Astrocyte (in vitro differentiated cells and primary cell): ENCODE measurements around the gene RASGEF1C. TPM values are rescaled to one million over a fixed set of nuclear protein-coding genes. Genes with fewer than 3 reads are reported as not detected.

Experiments
- DNase-seq: peaks from one replicate; pipeline ENCODE4 v3.0.0-alpha.2; 2010; ENCODE audit warnings: low read depth
- FAIRE-seq: peaks from 2 replicates; lab custom pipeline; 2011; peaks lifted over from hg19 to GRCh38; lab: Jason Lieb, UNC
- H2AFZ ChIP-seq: 2 replicates; pipeline ENCODE4 v1.6.0; 2012; ENCODE audit warnings: low read depth, low read length, inconsistent platforms
- H3K27ac ChIP-seq: 2 replicates; pipeline ENCODE4 v1.5.1; 2011; ENCODE audit warnings: low read depth, low read length, inconsistent platforms
- H3K27me3 ChIP-seq: 2 replicates; pipeline ENCODE4 v1.6.0; 2011; ENCODE audit warnings: low read length, inconsistent platforms; ENCODE audit not compliant: insufficient read depth
- H3K36me3 ChIP-seq: 2 replicates; pipeline ENCODE4 v1.5.1; 2011; ENCODE audit warnings: low read length, inconsistent platforms; ENCODE audit not compliant: insufficient read depth
- H3K4me1 ChIP-seq: 2 replicates; pipeline ENCODE4 v1.5.1; 2011; ENCODE audit warnings: low read length, inconsistent platforms; ENCODE audit not compliant: insufficient read depth
- H3K4me2 ChIP-seq: 2 replicates; pipeline ENCODE4 v1.6.0; 2012; ENCODE audit warnings: low read length, inconsistent platforms
- H3K4me3 ChIP-seq: 2 replicates; pipeline ENCODE4 v1.5.1; 2011; ENCODE audit warnings: low read depth, mild to moderate bottlenecking, low read length, inconsistent platforms; ENCODE audit not compliant: insufficient read depth
- H3K79me2 ChIP-seq: 2 replicates; pipeline ENCODE4 v1.6.0; 2012; ENCODE audit warnings: mild to moderate bottlenecking, low read length, inconsistent platforms; ENCODE audit not compliant: insufficient read depth
- H3K9ac ChIP-seq: 2 replicates; pipeline ENCODE4 v1.6.0; 2012; ENCODE audit warnings: mild to moderate bottlenecking, low read length, inconsistent platforms
- H3K9me3 ChIP-seq: 2 replicates; pipeline ENCODE4 v1.5.1; 2012; ENCODE audit warnings: low read depth, mild to moderate bottlenecking, low read length, inconsistent platforms; ENCODE audit not compliant: insufficient read depth
- H4K20me1 ChIP-seq: 2 replicates; pipeline ENCODE4 v1.6.0; 2012; ENCODE audit warnings: low read length, inconsistent platforms; ENCODE audit not compliant: insufficient read depth
- H3K27ac Mint-ChIP-seq: one replicate; pipeline ENCODE4 v1.8.0; 2021; ENCODE audit warnings: mild to moderate bottlenecking, mixed read lengths; ENCODE audit not compliant: unreplicated experiment
- H3K27me3 Mint-ChIP-seq: one replicate; pipeline ENCODE4 v1.8.0; 2021; ENCODE audit warnings: low read depth, mixed read lengths; ENCODE audit not compliant: unreplicated experiment
- H3K36me3 Mint-ChIP-seq: one replicate; pipeline ENCODE4 v1.8.0; 2021; ENCODE audit warnings: low read depth, mixed read lengths; ENCODE audit not compliant: unreplicated experiment
- H3K4me1 Mint-ChIP-seq: one replicate; pipeline ENCODE4 v1.8.0; 2021; ENCODE audit warnings: low read depth, mixed read lengths; ENCODE audit not compliant: unreplicated experiment
- H3K4me3 Mint-ChIP-seq: one replicate; pipeline ENCODE4 v1.8.0; 2021; ENCODE audit warnings: mild to moderate bottlenecking, moderate library complexity, mixed read lengths; ENCODE audit not compliant: unreplicated experiment
- H3K9me3 Mint-ChIP-seq: one replicate; pipeline ENCODE4 v1.8.0; 2021; ENCODE audit warnings: mild to moderate bottlenecking, mixed read lengths; ENCODE audit not compliant: unreplicated experiment
- EZH2 ChIP-seq: IDR thresholded peaks from 2 replicates; pipeline ENCODE4 v1.6.1; 2012; ENCODE audit warnings: mild to moderate bottlenecking, low read length, inconsistent platforms; ENCODE audit not compliant: insufficient read depth
- total RNA-seq: library from RNA; stranded (reverse); gene quantifications from 2 replicates; pipeline ENCODE4 v1.2.1, GENCODE V29; 2021
- TF ChIP-seq, protein P1 (sequence below): IDR thresholded peaks from 2 replicates; pipeline ENCODE4 v1.5.1; 2011; ENCODE audit warnings: low read depth, mild to moderate bottlenecking, inconsistent platforms, low read length, moderate library complexity; ENCODE audit not compliant: insufficient read depth

The RASGEF1C gene
- total RNA-seq, 1 donor from 2014 or later, result 0.41 TPM

GRCh38 chr5:180074462-180074861, 134.5 kb downstream of the RASGEF1C start:
- Histone ChIP-seq H3K27me3 (no peaks in the 10 kb centered on the region), H4K20me1 (peaks cover 13% of the 10 kb centered on the region), H3K36me3 (no peaks in the 10 kb centered on the region), H3K4me3 (no peak overlapping the region), H3K79me2 (peaks cover 16% of the 10 kb centered on the region), H3K4me2 (no peak overlapping the region), H2AFZ (no peak overlapping the region), H3K9me3 (peaks cover 5% of the 10 kb centered on the region), H3K4me1 (peaks cover 6% of the 10 kb centered on the region), H3K27ac (no peak overlapping the region), H3K9ac (no peak overlapping the region)
- H3K36me3 Mint-ChIP-seq, result peaks cover 5% of the 10 kb centered on the region
- TF ChIP-seq, protein P1, sequence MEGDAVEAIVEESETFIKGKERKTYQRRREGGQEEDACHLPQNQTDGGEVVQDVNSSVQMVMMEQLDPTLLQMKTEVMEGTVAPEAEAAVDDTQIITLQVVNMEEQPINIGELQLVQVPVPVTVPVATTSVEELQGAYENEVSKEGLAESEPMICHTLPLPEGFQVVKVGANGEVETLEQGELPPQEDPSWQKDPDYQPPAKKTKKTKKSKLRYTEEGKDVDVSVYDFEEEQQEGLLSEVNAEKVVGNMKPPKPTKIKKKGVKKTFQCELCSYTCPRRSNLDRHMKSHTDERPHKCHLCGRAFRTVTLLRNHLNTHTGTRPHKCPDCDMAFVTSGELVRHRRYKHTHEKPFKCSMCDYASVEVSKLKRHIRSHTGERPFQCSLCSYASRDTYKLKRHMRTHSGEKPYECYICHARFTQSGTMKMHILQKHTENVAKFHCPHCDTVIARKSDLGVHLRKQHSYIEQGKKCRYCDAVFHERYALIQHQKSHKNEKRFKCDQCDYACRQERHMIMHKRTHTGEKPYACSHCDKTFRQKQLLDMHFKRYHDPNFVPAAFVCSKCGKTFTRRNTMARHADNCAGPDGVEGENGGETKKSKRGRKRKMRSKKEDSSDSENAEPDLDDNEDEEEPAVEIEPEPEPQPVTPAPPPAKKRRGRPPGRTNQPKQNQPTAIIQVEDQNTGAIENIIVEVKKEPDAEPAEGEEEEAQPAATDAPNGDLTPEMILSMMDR, result no peak
- TF ChIP-seq EZH2, result no peak
- FAIRE-seq, result no peak
- H3K9me3 Mint-ChIP-seq, result peaks cover 6% of the 10 kb centered on the region
- H3K4me3 Mint-ChIP-seq, result no peak overlapping the region
- H3K4me1 Mint-ChIP-seq, result peaks cover 6% of the 10 kb centered on the region
- no peak overlapping the region for H3K27ac Mint-ChIP-seq
- DNase-seq, result no peak
- H3K27me3 Mint-ChIP-seq, result peaks cover 9% of the 10 kb centered on the region

DNA sequence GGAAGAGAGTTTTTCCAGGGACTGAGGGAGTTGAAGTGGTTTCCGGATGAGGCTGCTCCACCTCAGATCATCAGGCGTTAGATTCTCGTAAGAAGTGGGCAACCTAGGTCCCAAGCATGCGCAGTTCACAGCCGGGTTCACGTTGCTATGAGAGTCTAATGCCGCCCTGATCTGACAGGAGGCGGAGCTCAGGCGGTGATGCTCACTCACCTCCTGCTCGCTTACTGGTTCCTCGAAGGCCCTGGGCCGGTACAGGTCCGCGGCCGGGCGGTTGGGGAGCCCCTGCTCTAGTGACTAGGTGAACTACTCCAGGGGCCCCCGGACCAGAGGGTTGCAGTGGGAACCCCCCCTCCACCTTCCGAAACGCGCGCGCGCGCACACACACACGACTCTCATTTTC, 136.5 kb downstream of the RASGEF1C start:
- TF ChIP-seq, protein P1, result no peak
- no peak for TF ChIP-seq EZH2
- peak overlapping the region; percentile 77 for H3K4me3 Mint-ChIP-seq

GRCh38 chr5:180072256-180072548, 136.8 kb downstream of the RASGEF1C start:
- Histone ChIP-seq H3K9ac (no peak overlapping the region), H4K20me1 (peaks cover 29% of the 10 kb centered on the region), H3K4me2 (peak overlapping the region; percentile 87), H3K27ac (no peak overlapping the region), H3K9me3 (peaks cover 5% of the 10 kb centered on the region), H2AFZ (peak overlapping the region; percentile 85), H3K27me3 (no peaks in the 10 kb centered on the region), H3K4me3 (no peak overlapping the region), H3K4me1 (peaks cover 11% of the 10 kb centered on the region), H3K79me2 (peaks cover 38% of the 10 kb centered on the region), H3K36me3 (no peaks in the 10 kb centered on the region)
- Mint-ChIP-seq H3K36me3 (peaks cover 5% of the 10 kb centered on the region), H3K4me3 (peak overlapping the region; percentile 77), H3K4me1 (peaks cover 21% of the 10 kb centered on the region), H3K27ac (peak overlapping the region; percentile 34), H3K9me3 (peaks cover 6% of the 10 kb centered on the region), H3K27me3 (peaks cover 9% of the 10 kb centered on the region)
- no peak for DNase-seq
- TF ChIP-seq, protein P1, result no peak
- TF ChIP-seq EZH2, result no peak
- FAIRE-seq, result no peak

More for the DNA sequence above, 136.5 kb downstream of the RASGEF1C start:
- Mint-ChIP-seq H3K27me3 (peaks cover 9% of the 10 kb centered on the region), H3K27ac (no peak overlapping the region), H3K9me3 (peaks cover 6% of the 10 kb centered on the region), H3K4me1 (peaks cover 20% of the 10 kb centered on the region), H3K36me3 (peaks cover 5% of the 10 kb centered on the region)
- H4K20me1 ChIP-seq, result peaks cover 28% of the 10 kb centered on the region
- peaks cover 35% of the 10 kb centered on the region for H3K79me2 ChIP-seq
- H3K4me2 ChIP-seq, result no peak overlapping the region
- DNase-seq (no peak), FAIRE-seq (no peak)
- H3K27ac ChIP-seq, result no peak overlapping the region
- peaks cover 5% of the 10 kb centered on the region for H3K9me3 ChIP-seq
- H3K4me3 ChIP-seq, result no peak overlapping the region
- H3K36me3 ChIP-seq, result no peaks in the 10 kb centered on the region
- H3K4me1 ChIP-seq, result peaks cover 11% of the 10 kb centered on the region
- no peak overlapping the region for H3K9ac ChIP-seq
- no peaks in the 10 kb centered on the region for H3K27me3 ChIP-seq
- H2AFZ ChIP-seq, result no peak overlapping the region
